Measurements from ENCODE around the gene FRY.

DNA sequence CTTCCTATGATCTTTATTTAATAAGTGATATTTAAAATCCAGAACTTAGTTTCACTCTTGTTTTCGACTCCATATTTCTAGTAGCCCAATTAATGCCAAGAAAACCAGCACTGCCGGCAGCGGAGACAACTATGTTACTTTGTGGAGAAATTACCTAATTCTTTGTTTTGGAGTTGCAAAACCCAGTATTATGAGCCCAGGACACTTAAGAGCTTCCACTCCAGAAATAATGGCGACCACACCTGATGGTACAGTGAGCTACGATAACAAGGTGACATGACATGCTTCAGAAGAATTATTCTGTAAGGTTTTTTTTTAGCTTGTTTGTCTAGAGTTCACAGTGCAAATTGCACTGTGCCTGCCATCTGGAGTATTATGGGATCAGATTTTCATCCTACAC is 147.2 kb downstream of the FRY start:
- TF ChIP-seq, protein P1, sequence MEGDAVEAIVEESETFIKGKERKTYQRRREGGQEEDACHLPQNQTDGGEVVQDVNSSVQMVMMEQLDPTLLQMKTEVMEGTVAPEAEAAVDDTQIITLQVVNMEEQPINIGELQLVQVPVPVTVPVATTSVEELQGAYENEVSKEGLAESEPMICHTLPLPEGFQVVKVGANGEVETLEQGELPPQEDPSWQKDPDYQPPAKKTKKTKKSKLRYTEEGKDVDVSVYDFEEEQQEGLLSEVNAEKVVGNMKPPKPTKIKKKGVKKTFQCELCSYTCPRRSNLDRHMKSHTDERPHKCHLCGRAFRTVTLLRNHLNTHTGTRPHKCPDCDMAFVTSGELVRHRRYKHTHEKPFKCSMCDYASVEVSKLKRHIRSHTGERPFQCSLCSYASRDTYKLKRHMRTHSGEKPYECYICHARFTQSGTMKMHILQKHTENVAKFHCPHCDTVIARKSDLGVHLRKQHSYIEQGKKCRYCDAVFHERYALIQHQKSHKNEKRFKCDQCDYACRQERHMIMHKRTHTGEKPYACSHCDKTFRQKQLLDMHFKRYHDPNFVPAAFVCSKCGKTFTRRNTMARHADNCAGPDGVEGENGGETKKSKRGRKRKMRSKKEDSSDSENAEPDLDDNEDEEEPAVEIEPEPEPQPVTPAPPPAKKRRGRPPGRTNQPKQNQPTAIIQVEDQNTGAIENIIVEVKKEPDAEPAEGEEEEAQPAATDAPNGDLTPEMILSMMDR (IDR thresholded peaks at IDR 0.05), result no peak
- no peak for TF ChIP-seq POLR2A (IDR thresholded peaks at IDR 0.05)

Measured in gastroesophageal sphincter (tissue), 3 donors.